ENCODE results near the gene TMEM131.

The TMEM131 gene

DNA sequence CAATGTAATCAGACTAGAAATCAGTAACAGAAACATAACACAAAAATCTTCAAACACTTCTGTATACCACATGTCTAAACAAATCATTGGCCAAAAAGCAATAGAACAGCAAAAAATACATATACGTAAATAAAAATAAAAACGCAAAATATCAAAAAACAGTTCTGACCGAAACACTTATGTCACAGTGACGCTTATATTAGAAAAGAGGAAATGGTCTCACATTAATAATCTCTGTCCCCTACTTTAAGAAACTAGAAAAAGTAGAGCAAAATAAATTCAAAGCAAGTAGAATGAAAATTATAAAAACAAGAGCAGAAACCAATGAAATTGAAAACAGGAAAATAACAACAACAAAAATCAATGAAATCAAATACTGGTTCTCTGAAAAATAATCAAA, 41.9 kb downstream of the TMEM131 start:
- no peak for DNase-seq (ENCODE audit: low read depth)
- no peak overlapping the region for H3K4me3 ChIP-seq (ENCODE audit: low read length)
- no peak for TF ChIP-seq CTCF (conservative IDR thresholded peaks at IDR 0.05; ENCODE audit: low read length)

GRCh38 chr2:97952357-97952756, 43.4 kb downstream of the TMEM131 start:
- H3K4me3 ChIP-seq (ENCODE audit: low read length) = no peak overlapping the region
- no peak for TF ChIP-seq CTCF (conservative IDR thresholded peaks at IDR 0.05; ENCODE audit: low read length)
- no peak for DNase-seq (ENCODE audit: low read depth)

- DNase-seq (ENCODE audit: low read depth) = no peak
- TF ChIP-seq CTCF (conservative IDR thresholded peaks at IDR 0.05; ENCODE audit: low read length) = no peak
- H3K4me3 ChIP-seq (ENCODE audit: low read length) = no peak overlapping the region
Observed at GRCh38 chr2:97951155-97951680, 44.5 kb downstream of the TMEM131 start.

DNA sequence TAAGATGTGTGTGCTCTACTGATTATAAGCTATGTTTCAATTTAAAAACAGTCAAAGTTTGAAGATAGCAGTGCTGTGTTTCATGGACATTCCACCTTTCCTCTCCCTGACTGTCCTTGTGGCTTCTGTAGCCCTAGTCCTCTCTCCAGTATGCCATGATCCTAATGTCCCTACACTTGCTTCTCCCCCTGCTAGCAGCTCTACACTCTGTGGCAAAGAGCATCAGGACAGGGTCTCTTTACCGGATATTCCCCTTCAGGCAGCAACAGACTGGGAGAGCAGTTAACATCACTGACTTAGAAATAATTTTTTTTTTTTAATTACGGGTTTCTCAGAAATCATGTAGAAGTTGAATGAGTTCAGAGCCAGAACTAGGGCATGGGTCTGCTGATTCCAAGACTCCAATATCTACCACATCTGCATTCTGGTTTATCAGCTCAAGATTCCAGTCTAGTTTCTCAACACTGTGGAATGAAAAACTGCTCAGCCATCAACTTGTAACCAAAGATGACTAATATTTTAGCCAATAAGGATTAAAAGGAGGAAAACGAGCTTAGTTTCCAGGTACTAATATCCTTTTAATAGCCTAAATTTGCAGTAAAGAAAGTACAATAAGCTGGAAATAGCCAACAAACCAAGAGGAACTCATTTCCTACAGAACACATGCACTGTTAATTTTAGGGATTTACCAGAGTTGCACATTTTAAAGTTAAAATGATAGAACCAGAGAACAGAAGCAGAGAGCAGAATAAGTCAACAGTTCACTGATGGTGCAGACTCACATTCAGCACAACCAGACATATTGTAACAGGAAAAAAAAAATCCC, 45.2 kb downstream of the TMEM131 start:
- no peak overlapping the region for H3K4me3 ChIP-seq (ENCODE audit: low read length)
- no peak for TF ChIP-seq CTCF (conservative IDR thresholded peaks at IDR 0.05; ENCODE audit: low read length)
- peak; percentile 79 for DNase-seq (ENCODE audit: low read depth)

- H3K4me3 ChIP-seq (ENCODE audit: low read length) = no peak overlapping the region
- no peak for TF ChIP-seq CTCF (conservative IDR thresholded peaks at IDR 0.05; ENCODE audit: low read length)
- DNase-seq (ENCODE audit: low read depth) = no peak
Observed at GRCh38 chr2:97948926-97949325, 46.8 kb downstream of the TMEM131 start.

GRCh38 chr2:97945791-97946190, 50.0 kb downstream of the TMEM131 start:
- DNase-seq (ENCODE audit: low read depth) = no peak
- no peak overlapping the region for H3K4me3 ChIP-seq (ENCODE audit: low read length)
- no peak for TF ChIP-seq CTCF (conservative IDR thresholded peaks at IDR 0.05; ENCODE audit: low read length)

DNA sequence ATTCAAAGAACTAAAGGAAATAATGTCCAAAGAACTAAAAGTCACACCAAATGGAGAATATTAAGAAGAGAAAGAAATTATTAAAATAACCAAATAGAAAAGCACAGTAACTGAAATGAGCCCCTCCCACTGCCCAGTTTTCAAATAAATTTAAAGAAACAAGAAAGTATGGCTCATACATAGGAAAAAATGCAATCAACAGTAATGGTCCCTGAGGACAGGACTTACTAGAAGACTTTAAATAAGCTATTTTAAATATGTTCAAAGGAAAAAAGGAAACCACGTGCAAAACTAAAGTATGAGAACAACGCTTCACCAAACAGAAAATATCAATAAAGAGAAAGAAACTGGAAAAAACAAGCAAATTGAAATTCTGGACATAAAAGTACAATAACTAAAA, 58.9 kb downstream of the TMEM131 start:
- no peak for DNase-seq (ENCODE audit: low read depth)
- no peak for TF ChIP-seq CTCF (conservative IDR thresholded peaks at IDR 0.05; ENCODE audit: low read length)
- no peak overlapping the region for H3K4me3 ChIP-seq (ENCODE audit: low read length)

All from AG10803 (cell line).